MCF 10A (cell line): Measurements from ENCODE around the gene KLF7. TPM values are rescaled to one million over a fixed set of nuclear protein-coding genes. Genes with fewer than 3 reads are reported as not detected.

ENCODE experiments used
- BruUV-seq: library from RNA; stranded (reverse); fragments of 400-500 nt; replicated peaks from 2 replicates; lab custom pipeline; 2021; lab: Mats Ljungman, UMichigan
- CTCF ChIA-PET: fragments of 300-600 bp; sonication (Branson Sonifier 250); formaldehyde crosslinking; extraction: SDS; loops from one replicate; lab custom pipeline; 2021; ENCODE audit warnings: antibody characterized with exemption, inconsistent platforms; lab: Yijun Ruan, JAX
- POLR2A ChIA-PET: fragments of 300-600, 350-650 bp; sonication (Branson Sonifier 250); formaldehyde crosslinking; extraction: SDS; loops from one replicate; lab custom pipeline; 2020; ENCODE audit warnings: antibody characterized with exemption, inconsistent platforms; lab: Yijun Ruan, JAX
- DNase-seq: peaks from one replicate; pipeline ENCODE4 v3.0.0-alpha.2; 2018; ENCODE audit not compliant: unreplicated experiment
- H3K27ac Mint-ChIP-seq: one replicate; pipeline ENCODE4 v1.8.0; 2022; ENCODE audit warnings: mild to moderate bottlenecking, low read depth, mixed read lengths; ENCODE audit not compliant: unreplicated experiment
- H3K27me3 Mint-ChIP-seq: one replicate; pipeline ENCODE4 v1.8.0; 2022; ENCODE audit warnings: mixed read lengths; ENCODE audit not compliant: insufficient read depth, unreplicated experiment
- H3K36me3 Mint-ChIP-seq: one replicate; pipeline ENCODE4 v1.8.0; 2022; ENCODE audit warnings: mild to moderate bottlenecking, moderate library complexity, mixed read lengths; ENCODE audit not compliant: insufficient read depth, unreplicated experiment
- H3K4me1 Mint-ChIP-seq: one replicate; pipeline ENCODE4 v1.8.0; 2022; ENCODE audit warnings: mixed read lengths; ENCODE audit not compliant: insufficient read depth, unreplicated experiment
- H3K4me3 Mint-ChIP-seq: one replicate; pipeline ENCODE4 v1.8.0; 2022; ENCODE audit warnings: mild to moderate bottlenecking, moderate library complexity, mixed read lengths; ENCODE audit not compliant: unreplicated experiment
- H3K9me3 Mint-ChIP-seq: one replicate; pipeline ENCODE4 v1.8.0; 2022; ENCODE audit warnings: mixed read lengths; ENCODE audit not compliant: unreplicated experiment
- CTCF ChIP-seq: fragments of 200-600 bp; IDR thresholded peaks from one replicate; pipeline ENCODE4 v1.8.0; 2022; ENCODE audit warnings: antibody characterized with exemption, mild to moderate bottlenecking; ENCODE audit not compliant: unreplicated experiment
- intact Hi-C: fragments of 100-400 bp; cut with micrococcal nuclease; formaldehyde crosslinking; loops from 2 replicates; pipeline ENCODE4 v1.14.1; 2022
- total RNA-seq: library from RNA; stranded (reverse); gene quantifications from 2 replicates; pipeline ENCODE4 v1.2.3, GENCODE V29; 2022

Gene KLF7
- total RNA-seq, 1 experiment from 2014 or later: 40.1 TPM

GRCh38 chr2:207128867-207129266 lies 36.9 kb downstream of the KLF7 start:
- ChIA-PET POLR2A (interaction anchor here (0.6 to 2.3 kb wide), 5 partner anchors 11 to 133 kb away, joined by 3 to 11 read pairs (median 5); partner anchors contain the start of gene KLF7), CTCF (no interaction called here)
- Mint-ChIP-seq H3K9me3 (peaks cover 7% of the 10 kb centered on the region), H3K27me3 (no peaks in the 10 kb centered on the region), H3K4me1 (peaks cover 45% of the 10 kb centered on the region), H3K27ac (no peak overlapping the region), H3K36me3 (peaks cover 14% of the 10 kb centered on the region), H3K4me3 (no peak overlapping the region)
- intact Hi-C loops: no loop called here
- peak; percentile 26 for DNase-seq
- TF ChIP-seq CTCF: no peak
- no TSS peak for BruUV-seq

- BruUV-seq: no TSS peak
- H3K4me1 Mint-ChIP-seq: peaks cover 43% of the 10 kb centered on the region
- peak; percentile 48 for DNase-seq
- no peak for TF ChIP-seq CTCF
- H3K4me3 Mint-ChIP-seq: no peak overlapping the region
- peaks cover 7% of the 10 kb centered on the region for H3K9me3 Mint-ChIP-seq
- intact Hi-C loops: no loop called here
- no peaks in the 10 kb centered on the region for H3K27me3 Mint-ChIP-seq
- POLR2A ChIA-PET: no interaction called here
- CTCF ChIA-PET: interaction anchor here (0.6 to 1.4 kb wide), 4 partner anchors 11 to 340 kb away, joined by 3 to 6 read pairs (median 4); no protein-coding TSS in a partner anchor
- no peak overlapping the region for H3K27ac Mint-ChIP-seq
- H3K36me3 Mint-ChIP-seq: peaks cover 18% of the 10 kb centered on the region
These were observed 38.9 kb downstream of the KLF7 start for GRCh38 chr2:207126724-207127308.

- TF ChIP-seq CTCF: no peak
- POLR2A ChIA-PET: no interaction called here
These were observed 41.9 kb downstream of the KLF7 start for GRCh38 chr2:207123776-207124391.

GRCh38 chr2:207123335-207123744 lies 42.4 kb downstream of the KLF7 start:
- Mint-ChIP-seq H3K4me3 (no peak overlapping the region), H3K36me3 (peaks cover 24% of the 10 kb centered on the region), H3K4me1 (peaks cover 46% of the 10 kb centered on the region), H3K27me3 (no peaks in the 10 kb centered on the region), H3K9me3 (no peaks in the 10 kb centered on the region), H3K27ac (peak overlapping the region; percentile 57)
- DNase-seq: no peak
- intact Hi-C loops: no loop called here
- POLR2A ChIA-PET: interaction anchor here (0.6 to 1.7 kb wide), 3 partner anchors 9 to 43 kb away, joined by 3 to 5 read pairs (median 3); no protein-coding TSS in a partner anchor
- CTCF ChIA-PET: interaction anchor here (0.5 to 2.0 kb wide), 6 partner anchors 10 to 986 kb away, joined by 3 to 6 read pairs (median 4); no protein-coding TSS in a partner anchor
- no peak for TF ChIP-seq CTCF
- BruUV-seq: no TSS peak

More at GRCh38 chr2:207123776-207124391, 41.9 kb downstream of the KLF7 start:
- intact Hi-C loops: no loop called here
- H3K9me3 Mint-ChIP-seq: no peaks in the 10 kb centered on the region
- CTCF ChIA-PET: interaction anchor here (0.5 to 0.9 kb wide), 5 partner anchors 11 to 986 kb away, joined by 3 to 5 read pairs (median 3); no protein-coding TSS in a partner anchor
- no peaks in the 10 kb centered on the region for H3K27me3 Mint-ChIP-seq
- peaks cover 24% of the 10 kb centered on the region for H3K36me3 Mint-ChIP-seq
- H3K27ac Mint-ChIP-seq: no peak overlapping the region
- H3K4me3 Mint-ChIP-seq: no peak overlapping the region
- BruUV-seq: no TSS peak
- no peak for DNase-seq
- peaks cover 46% of the 10 kb centered on the region for H3K4me1 Mint-ChIP-seq
